Vagina (tissue), 2 donors: ENCODE results near the gene MTRFR. TPM values are rescaled to one million over a fixed set of nuclear protein-coding genes. Genes with fewer than 3 reads are reported as not detected.

ENCODE experiments used
- DNase-seq, 2 donors: peaks; one replicate each; pipeline ENCODE4 v3.0.0-alpha.2; 2017; ENCODE audit errors: extremely low spot score in 2 of 2
- H3K27ac ChIP-seq: fragments of 200-600 bp; sonication (generic); one replicate; pipeline ENCODE4 v1.5.1; 2019
- H3K27me3 ChIP-seq: fragments of 200-600 bp; sonication (generic); one replicate; pipeline ENCODE4 v1.5.1; 2019
- H3K36me3 ChIP-seq, 2 donors: fragments of 200-600 bp; sonication (generic); one replicate each; pipeline ENCODE4 v1.5.1; 2017 to 2019
- H3K4me1 ChIP-seq: fragments of 200-600 bp; sonication (generic); one replicate; pipeline ENCODE4 v1.5.1; 2019
- H3K4me3 ChIP-seq, 2 donors: fragments of 200-600 bp; sonication (generic); 1 replicate in 1 of 2; 2 replicates in 1 of 2; pipeline ENCODE4 v1.5.1; 2016 to 2019
- H3K9me3 ChIP-seq: fragments of 200-600 bp; sonication (generic); one replicate; pipeline ENCODE4 v1.5.1; 2019
- CTCF ChIP-seq, 3 experiments: fragments of 450-650 bp in 2 of 3; fragments of 200-600 bp in 1 of 3; sonication (generic) in 1 of 3; IDR thresholded peaks; one replicate each; pipeline ENCODE4 v1.5.1; 2017 to 2019; ENCODE audit warnings: antibody characterized with exemption in 3 of 3, mild to moderate bottlenecking in 2 of 3, moderate library complexity in 2 of 3
- POLR2A ChIP-seq, 2 donors: fragments of 450-650 bp; IDR thresholded peaks; one replicate each; pipeline ENCODE4 v1.6.1; 2017; ENCODE audit warnings: antibody characterized with exemption in 2 of 2, mild to moderate bottlenecking in 2 of 2, moderate library complexity in 2 of 2
- POLR2AphosphoS5 ChIP-seq, 2 donors: sonication (generic); formaldehyde crosslinking; IDR thresholded peaks; one replicate each; pipeline ENCODE4 v1.9.0; 2017; ENCODE audit warnings: antibody characterized with exemption in 2 of 2, mild to moderate bottlenecking in 2 of 2, low read depth in 1 of 2; ENCODE audit not compliant: insufficient read depth in 1 of 2
- intact Hi-C: fragments of 100-400 bp; cut with DNase I; formaldehyde crosslinking; loops from one replicate; pipeline ENCODE4 v1.15.1; 2023
- total RNA-seq: library from RNA; depleted of rRNA; stranded (reverse); fragments of >200 nt; gene quantifications from one replicate; pipeline ENCODE4 v1.2.3, GENCODE V29; 2016

MTRFR gene
- total RNA-seq, 1 donor from 2014 or later: 12.8 TPM

GRCh38 chr12:123254853-123255446 is 21.7 kb downstream of the MTRFR start:
- H3K36me3 ChIP-seq: peaks cover 0 to 52% of the 10 kb centered on the region in 2 donors
- peaks cover 35% of the 10 kb centered on the region for H3K4me1 ChIP-seq
- H3K27me3 ChIP-seq: no peaks in the 10 kb centered on the region
- no peak overlapping the region for H3K27ac ChIP-seq
- intact Hi-C loops: no loop called here
- no peak overlapping the region for H3K4me3 ChIP-seq
- TF ChIP-seq POLR2AphosphoS5 (IDR thresholded peaks at IDR 0.05; ENCODE audit: insufficient read depth in 1 of 2, low read depth in 1 of 2): no peak
- no peak for TF ChIP-seq POLR2A (IDR thresholded peaks at IDR 0.05)
- no peak for TF ChIP-seq CTCF (IDR thresholded peaks at IDR 0.05)
- no peaks in the 10 kb centered on the region for H3K9me3 ChIP-seq
- no peak for DNase-seq

GRCh38 chr12:123258593-123258992 is 25.4 kb downstream of the MTRFR start:
- TF ChIP-seq CTCF (IDR thresholded peaks at IDR 0.05) (no peak), POLR2A (IDR thresholded peaks at IDR 0.05) (no peak), POLR2AphosphoS5 (IDR thresholded peaks at IDR 0.05; ENCODE audit: insufficient read depth in 1 of 2, low read depth in 1 of 2) (no peak)
- no peak overlapping the region for H3K4me3 ChIP-seq
- peaks cover 0 to 83% of the 10 kb centered on the region in 2 donors for H3K36me3 ChIP-seq
- no peak overlapping the region for H3K27ac ChIP-seq
- DNase-seq: no peak
- intact Hi-C loops: no loop called here
- no peaks in the 10 kb centered on the region for H3K9me3 ChIP-seq
- H3K27me3 ChIP-seq: no peaks in the 10 kb centered on the region
- H3K4me1 ChIP-seq: peaks cover 5% of the 10 kb centered on the region

GRCh38 chr12:123260081-123260480 is 26.8 kb downstream of the MTRFR start:
- intact Hi-C loops: loop anchor here (10.0 kb wide), 2 partner anchors 125 to 345 kb away; partner anchors contain the start of genes DDX55 and KMT5A
- no peak for DNase-seq
- H3K4me1 ChIP-seq: peaks cover 5% of the 10 kb centered on the region
- no peaks in the 10 kb centered on the region for H3K27me3 ChIP-seq
- no peaks in the 10 kb centered on the region for H3K9me3 ChIP-seq
- H3K27ac ChIP-seq: no peak overlapping the region
- no peak for TF ChIP-seq POLR2A (IDR thresholded peaks at IDR 0.05)
- TF ChIP-seq CTCF (IDR thresholded peaks at IDR 0.05): no peak
- no peak for TF ChIP-seq POLR2AphosphoS5 (IDR thresholded peaks at IDR 0.05; ENCODE audit: insufficient read depth in 1 of 2, low read depth in 1 of 2)
- no peak overlapping the region for H3K4me3 ChIP-seq
- peaks cover 0 to 81% of the 10 kb centered on the region in 2 donors for H3K36me3 ChIP-seq

- Histone ChIP-seq H3K9me3 (no peaks in the 10 kb centered on the region), H3K4me3 (no peak overlapping the region), H3K4me1 (peaks cover 14% of the 10 kb centered on the region), H3K27me3 (no peaks in the 10 kb centered on the region), H3K27ac (no peak overlapping the region), H3K36me3 (peaks cover 0 to 74% of the 10 kb centered on the region in 2 donors)
- no peak for DNase-seq
- intact Hi-C loops: loop anchor here (10.0 kb wide), 2 partner anchors 124 to 344 kb away; partner anchors contain the start of genes DDX55 and KMT5A
- TF ChIP-seq POLR2A (IDR thresholded peaks at IDR 0.05) (no peak), POLR2AphosphoS5 (IDR thresholded peaks at IDR 0.05; ENCODE audit: insufficient read depth in 1 of 2, low read depth in 1 of 2) (no peak)
Measured at GRCh38 chr12:123261196-123261595, 28.0 kb downstream of the MTRFR start.

GRCh38 chr12:123263196-123263817 is 30.1 kb downstream of the MTRFR start:
- no peak for TF ChIP-seq CTCF (IDR thresholded peaks at IDR 0.05)
- TF ChIP-seq POLR2AphosphoS5 (IDR thresholded peaks at IDR 0.05; ENCODE audit: insufficient read depth in 1 of 2, low read depth in 1 of 2): no peak
- no peak for TF ChIP-seq POLR2A (IDR thresholded peaks at IDR 0.05)
- H3K27ac ChIP-seq: no peak overlapping the region
- DNase-seq: no peak
- H3K9me3 ChIP-seq: no peaks in the 10 kb centered on the region
- peaks cover 29% of the 10 kb centered on the region for H3K4me1 ChIP-seq
- no peak overlapping the region for H3K4me3 ChIP-seq
- H3K27me3 ChIP-seq: no peaks in the 10 kb centered on the region
- intact Hi-C loops: loop anchor here (10.0 kb wide), 2 partner anchors 121 to 341 kb away; partner anchors contain the start of genes DDX55 and KMT5A
- H3K36me3 ChIP-seq: peaks cover 0 to 54% of the 10 kb centered on the region in 2 donors
